Prostate gland (tissue), 2 donors: ENCODE data around the gene APOM. TPM values are rescaled to one million over a fixed set of nuclear protein-coding genes. Genes with fewer than 3 reads are reported as not detected.
A peak's percentile ranks its signal among the peaks of the same experiment; 100 is the strongest.

Source experiments
- DNase-seq: peaks from one replicate; pipeline ENCODE4 v3.0.0-alpha.2; 2019; ENCODE audit warnings: low spot score
- H3K27ac ChIP-seq, 2 donors: fragments of 200-600 bp; sonication (generic); 2 replicates each; pipeline ENCODE4 v1.5.1; 2017 to 2019
- H3K27me3 ChIP-seq: fragments of 200-600 bp; sonication (generic); replicated peaks from 2 replicates; pipeline ENCODE4 v1.5.1; 2019; ENCODE audit not compliant: insufficient read depth
- H3K36me3 ChIP-seq, 2 donors: fragments of 200-600 bp; sonication (generic); 1 replicate in 1 of 2; 2 replicates in 1 of 2; pipeline versions ENCODE4 v1.5.1 to v1.8.1; 2017 to 2019
- H3K4me1 ChIP-seq: fragments of 200-600 bp; sonication (generic); replicated peaks from 2 replicates; pipeline ENCODE4 v1.5.1; 2019
- H3K4me3 ChIP-seq, 2 donors: fragments of 200-600 bp; sonication (generic); 2 replicates each; pipeline ENCODE4 v1.5.1; 2017 to 2019
- H3K9me3 ChIP-seq: fragments of 200-600 bp; sonication (generic); 2 replicates; pipeline ENCODE4 v1.5.1; 2017
- CTCF ChIP-seq, 4 experiments: fragments of 200-600 bp in 2 of 4; fragments of 450-650 bp in 2 of 4; sonication (generic) in 2 of 4; IDR thresholded peaks; 1 replicate in 3 of 4; 2 replicates in 1 of 4; pipeline ENCODE4 v1.5.1; 2016 to 2019; ENCODE audit warnings: antibody characterized with exemption in 4 of 4, mild to moderate bottlenecking in 2 of 4, moderate library complexity in 2 of 4
- POLR2A ChIP-seq: fragments of 450-650 bp; IDR thresholded peaks from one replicate; pipeline ENCODE4 v1.6.1; 2016; ENCODE audit warnings: antibody characterized with exemption, mild to moderate bottlenecking
- POLR2AphosphoS5 ChIP-seq: sonication (generic); formaldehyde crosslinking; IDR thresholded peaks from one replicate; pipeline ENCODE4 v1.6.1; 2017; ENCODE audit warnings: antibody characterized with exemption
- whole genome bisulfite sequencing: methylation state at CpG from one replicate; pipeline ENCODE4 v1.1.5; 2018; 5-methylcytosine and 5-hydroxymethylcytosine counted together
- intact Hi-C: fragments of 100-400 bp; cut with DNase I; formaldehyde crosslinking; loops from one replicate; pipeline ENCODE4 v1.14.2; 2022
- total RNA-seq, 2 donors: library from RNA; depleted of rRNA; stranded (reverse); fragments of >200 nt; gene quantifications; one replicate each; pipeline ENCODE4 v1.1.0, GENCODE V29; 2016

APOM gene
- total RNA-seq, 2 donors from 2014 or later = 1.6 to 6.8 TPM

DNA sequence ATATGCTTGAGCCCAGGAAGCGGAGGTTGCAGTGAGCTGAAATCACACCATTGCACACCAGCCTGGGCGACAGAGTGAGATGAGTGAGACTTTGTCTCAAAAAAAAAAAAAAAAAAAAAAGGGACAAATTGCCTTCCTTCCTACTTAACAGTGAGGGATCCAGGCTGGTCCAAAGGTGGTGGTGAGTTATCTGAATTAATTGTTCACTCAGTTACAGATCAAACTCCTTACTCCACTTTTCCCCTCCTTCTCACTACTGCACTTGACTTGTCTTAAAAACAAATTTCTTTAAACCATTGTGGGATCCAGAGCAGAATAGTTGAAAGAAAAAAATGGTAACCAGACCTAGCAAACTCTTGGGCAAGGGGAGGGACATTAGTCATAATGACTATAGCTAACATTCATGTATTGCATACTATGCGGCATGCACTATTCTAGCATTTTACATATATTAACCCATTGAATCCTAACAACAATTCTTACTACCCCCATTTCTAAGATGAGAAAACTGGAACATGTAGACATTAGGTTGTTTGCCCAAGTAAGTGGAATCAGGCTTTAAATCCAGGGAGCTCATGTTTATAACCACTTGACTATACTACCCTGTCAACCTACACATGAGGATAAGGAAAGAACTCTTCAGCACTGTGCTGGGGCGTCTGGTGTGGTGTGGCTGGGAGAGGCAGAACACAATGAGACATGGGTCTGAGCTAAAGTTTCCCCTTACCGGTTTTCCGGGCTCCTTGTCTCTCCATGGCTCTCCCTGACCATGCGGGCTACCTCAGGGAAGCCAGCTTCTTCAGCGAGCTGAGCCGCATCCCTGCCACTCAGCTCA, 7.6 kb downstream of the APOM start:
- no peak for DNase-seq
- H3K36me3 ChIP-seq = peaks cover under 1 to 7% of the 10 kb centered on the region in 2 donors
- H3K27me3 ChIP-seq = no peaks in the 10 kb centered on the region
- H3K9me3 ChIP-seq = no peaks in the 10 kb centered on the region
- peak overlapping the region; percentile 94 to 96 for H3K27ac ChIP-seq
- intact Hi-C loops = no loop called here
- peaks cover 31% of the 10 kb centered on the region for H3K4me1 ChIP-seq
- no peak for TF ChIP-seq CTCF (IDR thresholded peaks at IDR 0.05)
- TF ChIP-seq POLR2A = no peak
- no peak for TF ChIP-seq POLR2AphosphoS5
- 46% methylated on average over 9 of the region's 9 CpGs for WGBS
- H3K4me3 ChIP-seq = peak overlapping the region; percentile 65 to 92

DNA sequence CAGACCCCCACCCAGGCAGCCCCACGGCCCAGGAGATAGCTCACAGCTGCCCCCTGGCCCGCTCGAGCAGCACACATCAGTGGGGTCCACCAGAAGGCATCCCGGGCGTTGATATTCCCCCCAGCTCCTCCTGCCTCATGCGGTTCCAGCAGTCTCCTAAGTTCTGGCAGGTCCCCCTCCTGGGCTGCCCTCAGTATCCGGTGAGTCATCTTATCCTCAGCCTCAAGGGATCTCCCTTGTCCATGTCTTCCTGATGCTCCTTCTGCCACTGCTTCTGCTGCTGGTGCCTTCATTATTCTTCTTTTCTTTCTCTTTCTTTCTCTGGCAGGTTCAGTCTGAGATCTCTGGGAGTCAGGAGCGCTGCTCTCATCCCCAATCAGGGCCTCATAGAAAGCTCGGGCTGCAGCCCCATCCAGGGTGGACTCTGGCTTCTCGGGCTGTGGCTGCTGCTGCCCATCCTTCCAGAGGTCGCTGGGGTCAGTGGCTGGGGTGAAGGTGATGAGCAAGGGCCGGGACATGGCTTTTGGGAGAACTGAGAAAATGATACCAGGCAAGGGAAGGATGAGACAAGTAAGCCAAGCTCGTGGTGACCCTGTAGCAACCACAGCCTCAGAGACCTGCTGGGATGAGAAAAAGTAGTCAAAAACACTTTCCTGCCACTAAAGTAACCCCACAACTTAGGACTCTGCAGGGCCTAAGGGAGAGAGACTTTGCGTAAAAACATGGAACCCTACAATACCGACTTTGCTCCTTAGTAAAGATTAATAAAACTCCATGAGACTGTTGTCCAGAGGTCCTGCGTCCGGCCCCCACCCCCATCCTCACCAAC, 8.5 kb downstream of the APOM start:
- no peaks in the 10 kb centered on the region for H3K9me3 ChIP-seq
- H3K4me1 ChIP-seq = peaks cover 23% of the 10 kb centered on the region
- TF ChIP-seq POLR2AphosphoS5 = no peak
- no peak for TF ChIP-seq CTCF (IDR thresholded peaks at IDR 0.05)
- no peak for DNase-seq
- H3K27ac ChIP-seq = peak overlapping the region; percentile 94 to 96
- H3K36me3 ChIP-seq = peaks cover 7 to 15% of the 10 kb centered on the region in 2 donors
- intact Hi-C loops = no loop called here
- H3K27me3 ChIP-seq = no peaks in the 10 kb centered on the region
- H3K4me3 ChIP-seq = peak overlapping the region; percentile 65 to 92
- WGBS = 12% methylated on average over 17 of the region's 17 CpGs

DNA sequence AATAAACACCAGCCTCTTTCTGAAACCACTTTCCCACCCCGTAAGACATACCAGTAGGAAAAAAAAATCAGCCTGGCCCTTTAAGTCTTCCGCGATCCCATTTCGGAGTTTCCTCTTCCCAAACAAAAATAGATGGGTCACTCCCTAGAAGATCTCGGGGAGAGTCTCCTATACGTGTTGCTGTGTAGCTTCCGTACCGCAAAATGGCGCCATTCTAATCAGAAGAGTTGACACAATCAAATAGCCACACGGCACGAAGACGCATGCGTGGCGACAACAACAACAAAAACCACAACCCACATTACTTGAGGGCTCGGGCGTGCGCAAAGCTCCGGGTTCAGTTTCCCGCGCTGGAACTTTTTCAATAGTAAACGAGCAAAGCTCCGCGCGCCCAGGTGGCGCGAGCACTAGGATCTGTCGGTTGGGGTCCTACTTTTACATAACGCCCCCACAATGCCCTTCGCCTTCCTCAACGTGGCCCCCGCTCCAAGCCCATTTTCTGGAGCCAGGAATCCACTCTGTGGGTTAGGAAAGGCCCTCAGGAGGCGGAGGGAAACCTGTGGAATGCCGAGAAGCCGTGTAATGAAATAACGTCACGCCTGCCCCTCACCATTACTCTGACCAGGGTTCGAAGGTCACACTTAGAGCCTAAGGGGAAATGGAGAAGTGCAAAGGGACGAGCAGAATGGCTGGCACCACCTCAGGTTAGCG, 9.3 kb downstream of the APOM start, which contains the start of gene GPANK1:
TSS of gene GPANK1 (minus strand) at position 208 of the 711 bp plus-strand sequence. CDS start 519 bp downstream, outside the sequence.
- no peaks in the 10 kb centered on the region for H3K27me3 ChIP-seq
- intact Hi-C loops = no loop called here
- peaks cover 17% of the 10 kb centered on the region for H3K4me1 ChIP-seq
- no peaks in the 10 kb centered on the region for H3K9me3 ChIP-seq
- H3K4me3 ChIP-seq = peak within 1 kb of the TSS; percentile 65 to 92
- DNase-seq = peak; percentile 93
- H3K36me3 ChIP-seq = peaks cover 12 to 19% of the 10 kb centered on the region in 2 donors
- under 1% methylated on average over 39 of the region's 39 CpGs for WGBS
- H3K27ac ChIP-seq = peak within 1 kb of the TSS; percentile 94 to 96
- TF ChIP-seq CTCF (IDR thresholded peaks at IDR 0.05) = peak in 1 of 4 experiments; percentile 11
- peak; percentile 70 for TF ChIP-seq POLR2A
- peak; percentile 98 for TF ChIP-seq POLR2AphosphoS5

- TF ChIP-seq POLR2A (peak; percentile 76), CTCF (IDR thresholded peaks at IDR 0.05) (peak in 2 of 4 experiments; percentile 19 to 21), POLR2AphosphoS5 (peak; percentile 98)
- Histone ChIP-seq H3K27me3 (no peaks in the 10 kb centered on the region), H3K9me3 (no peaks in the 10 kb centered on the region), H3K27ac (peak within 1 kb of the TSS; percentile 94 to 96), H3K36me3 (peaks cover 15 to 19% of the 10 kb centered on the region in 2 donors), H3K4me1 (peaks cover 17% of the 10 kb centered on the region), H3K4me3 (peak within 1 kb of the TSS; percentile 65 to 92)
- intact Hi-C loops = no loop called here
- peak; percentile 98 for DNase-seq
- under 1% methylated on average over 60 of the region's 63 CpGs for WGBS
Measured at GRCh38 chr6:31665501-31666336, 10.0 kb downstream of the APOM start, which contains the start of gene CSNK2B. TSS of gene CSNK2B (plus strand) at chr6:31666080. CDS start at chr6:31666832, 752 bp downstream.
